DOHH2 (cell line): ENCODE measurements around the gene GAPVD1.

Experiments used
- EZH2phosphoT487 ChIP-seq: fragments of 200-600 bp; sonication (generic); IDR thresholded peaks from 2 replicates; pipeline ENCODE4 v1.6.1; 2017; ENCODE audit warnings: borderline replicate concordance, mild to moderate bottlenecking, antibody characterized with exemption, low read length, moderate library complexity, mixed read lengths
- TF ChIP-seq, protein P1 (sequence below): fragments of 200-600 bp; sonication (generic); IDR thresholded peaks from one replicate; pipeline ENCODE4 v1.5.1; 2014; ENCODE audit warnings: antibody characterized with exemption, mild to moderate bottlenecking, low read depth, low read length; ENCODE audit not compliant: poor library complexity, severe bottlenecking

DNA sequence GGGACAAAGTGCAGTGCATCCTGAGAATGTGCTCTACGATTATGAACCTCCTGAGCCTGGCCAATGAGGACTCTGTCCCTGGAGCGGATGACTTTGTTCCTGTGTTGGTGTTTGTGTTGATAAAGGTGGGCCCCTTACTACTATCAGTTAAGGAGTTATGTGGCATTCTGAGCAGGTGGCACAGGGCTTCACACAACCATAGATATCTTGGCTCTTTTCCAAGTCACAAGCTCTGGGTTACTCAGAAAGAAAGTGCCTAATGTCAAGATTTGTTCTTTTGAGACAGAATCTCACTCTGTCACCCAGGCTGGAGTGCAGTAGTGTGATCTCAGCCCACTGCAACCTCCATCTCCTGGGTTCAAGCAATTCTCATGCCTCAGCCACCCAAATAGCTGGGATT is 99.0 kb downstream of the GAPVD1 start:
- TF ChIP-seq, protein P1, sequence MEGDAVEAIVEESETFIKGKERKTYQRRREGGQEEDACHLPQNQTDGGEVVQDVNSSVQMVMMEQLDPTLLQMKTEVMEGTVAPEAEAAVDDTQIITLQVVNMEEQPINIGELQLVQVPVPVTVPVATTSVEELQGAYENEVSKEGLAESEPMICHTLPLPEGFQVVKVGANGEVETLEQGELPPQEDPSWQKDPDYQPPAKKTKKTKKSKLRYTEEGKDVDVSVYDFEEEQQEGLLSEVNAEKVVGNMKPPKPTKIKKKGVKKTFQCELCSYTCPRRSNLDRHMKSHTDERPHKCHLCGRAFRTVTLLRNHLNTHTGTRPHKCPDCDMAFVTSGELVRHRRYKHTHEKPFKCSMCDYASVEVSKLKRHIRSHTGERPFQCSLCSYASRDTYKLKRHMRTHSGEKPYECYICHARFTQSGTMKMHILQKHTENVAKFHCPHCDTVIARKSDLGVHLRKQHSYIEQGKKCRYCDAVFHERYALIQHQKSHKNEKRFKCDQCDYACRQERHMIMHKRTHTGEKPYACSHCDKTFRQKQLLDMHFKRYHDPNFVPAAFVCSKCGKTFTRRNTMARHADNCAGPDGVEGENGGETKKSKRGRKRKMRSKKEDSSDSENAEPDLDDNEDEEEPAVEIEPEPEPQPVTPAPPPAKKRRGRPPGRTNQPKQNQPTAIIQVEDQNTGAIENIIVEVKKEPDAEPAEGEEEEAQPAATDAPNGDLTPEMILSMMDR: no peak
- no peak for TF ChIP-seq EZH2phosphoT487
